T-helper 9 cell (primary cell): ENCODE results near the gene ZNF18.
"Not testable (repeated sequence)": the region's sequence is repeated elsewhere in the genome, so short reads cannot be mapped to it uniquely, and the experiment has no call there.

ENCODE experiments used
- DNase-seq: peaks from one replicate; pipeline ENCODE4 v3.0.0-alpha.2; 2020

ZNF18 gene

GRCh38 chr17:11981862-11982261, 15.4 kb downstream of the ZNF18 start:
- DNase-seq = no peak

DNA sequence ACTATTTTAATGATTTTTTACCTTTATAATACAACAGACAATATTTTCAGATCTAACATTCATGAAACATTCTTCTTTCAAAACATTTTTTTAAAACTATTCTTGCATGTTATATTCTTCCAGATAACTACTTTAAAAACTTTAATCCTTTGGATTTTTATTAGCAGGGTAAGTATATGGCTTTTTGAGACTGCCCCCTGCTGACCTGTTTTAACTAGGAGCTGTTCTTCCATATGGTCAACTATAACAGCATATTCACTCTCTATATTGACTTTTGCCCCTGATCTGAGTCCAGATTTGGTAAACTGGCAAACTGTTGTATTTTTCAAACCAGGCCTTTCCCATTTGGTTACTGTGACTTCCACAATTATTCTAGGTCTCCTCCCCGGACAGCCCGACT, 16.5 kb downstream of the ZNF18 start:
- DNase-seq = no peak

DNA sequence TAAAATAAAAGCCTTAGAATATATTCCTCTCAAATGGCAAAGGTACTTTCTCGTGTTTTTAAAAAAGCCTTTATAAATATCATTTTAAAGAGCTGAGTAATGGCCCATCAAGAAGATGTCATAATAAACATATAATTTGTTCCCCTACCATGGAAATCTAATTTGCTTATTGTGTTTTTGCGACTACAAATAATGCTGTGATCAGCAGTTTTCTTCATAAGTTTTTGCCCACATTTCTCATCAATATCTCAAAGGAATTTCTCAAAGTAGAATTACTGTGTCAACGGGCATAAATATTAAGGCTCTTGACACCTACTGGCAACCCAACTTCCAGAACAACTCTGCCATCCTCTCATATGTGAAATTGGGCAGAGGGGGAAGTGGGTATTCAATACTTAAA, 17.5 kb downstream of the ZNF18 start:
- DNase-seq = no peak

DNA sequence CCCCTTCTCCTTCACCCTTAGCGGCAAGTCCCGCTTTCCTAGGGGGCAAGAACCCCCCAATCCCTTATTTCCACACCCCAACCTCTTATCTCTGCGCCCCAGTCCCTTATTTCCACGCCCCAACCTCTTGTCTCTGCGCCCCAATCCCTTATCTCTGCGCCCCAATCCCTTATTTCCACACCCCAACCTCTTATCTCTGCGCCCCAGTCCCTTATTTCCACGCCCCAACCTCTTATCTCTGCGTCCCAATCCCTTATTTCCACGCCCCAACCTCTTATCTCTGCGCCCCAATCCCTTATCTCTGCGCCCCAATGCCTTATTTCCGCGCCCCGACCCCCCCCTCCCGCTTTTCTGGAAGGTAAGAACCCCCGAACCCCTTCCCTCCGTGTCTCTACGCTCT, 24.5 kb downstream of the ZNF18 start:
- not testable (repeated sequence) for DNase-seq

DNA sequence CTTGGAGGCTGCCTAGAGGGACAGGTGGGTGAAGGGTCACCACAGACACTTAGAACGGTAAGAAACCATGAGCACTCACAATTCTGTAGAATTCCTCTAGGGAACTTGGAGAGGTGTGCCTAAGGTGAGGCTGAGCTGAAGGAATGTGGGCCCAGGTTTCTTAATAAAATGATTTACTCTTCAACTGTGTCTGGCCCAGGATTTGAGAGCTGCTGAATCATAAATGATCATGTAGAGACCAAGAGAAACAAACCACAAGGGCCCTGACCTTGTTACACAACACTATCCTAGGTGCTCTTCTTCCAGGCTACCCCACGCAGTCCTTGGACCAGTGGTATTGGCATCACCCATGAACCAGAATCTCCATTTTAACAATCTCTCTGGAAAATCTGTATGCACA, 27.7 kb downstream of the ZNF18 start:
- no peak for DNase-seq

- DNase-seq = no peak
Observed at GRCh38 chr17:11954936-11955335, 42.3 kb downstream of the ZNF18 start.

DNA sequence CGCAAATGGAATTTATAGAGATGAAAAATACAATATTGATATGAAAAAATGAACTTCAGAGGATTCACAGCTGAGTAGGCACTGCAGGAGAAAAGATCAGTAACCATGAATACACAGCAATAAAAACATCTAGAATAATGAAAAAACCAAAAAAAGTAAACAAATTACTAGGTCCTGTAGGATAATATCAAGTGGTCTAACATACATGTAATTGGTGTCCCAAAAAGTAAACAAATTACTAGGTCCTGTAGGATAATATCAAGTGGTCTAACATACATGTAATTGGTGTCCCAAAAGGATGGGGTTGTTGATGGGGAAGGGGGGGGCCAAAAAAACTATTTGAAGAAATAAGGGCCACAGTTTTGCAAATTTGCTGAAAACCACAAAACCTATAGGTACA, 43.4 kb downstream of the ZNF18 start:
- DNase-seq = no peak

- no peak for DNase-seq
Observed at GRCh38 chr17:11952610-11953009, 44.7 kb downstream of the ZNF18 start.

DNA sequence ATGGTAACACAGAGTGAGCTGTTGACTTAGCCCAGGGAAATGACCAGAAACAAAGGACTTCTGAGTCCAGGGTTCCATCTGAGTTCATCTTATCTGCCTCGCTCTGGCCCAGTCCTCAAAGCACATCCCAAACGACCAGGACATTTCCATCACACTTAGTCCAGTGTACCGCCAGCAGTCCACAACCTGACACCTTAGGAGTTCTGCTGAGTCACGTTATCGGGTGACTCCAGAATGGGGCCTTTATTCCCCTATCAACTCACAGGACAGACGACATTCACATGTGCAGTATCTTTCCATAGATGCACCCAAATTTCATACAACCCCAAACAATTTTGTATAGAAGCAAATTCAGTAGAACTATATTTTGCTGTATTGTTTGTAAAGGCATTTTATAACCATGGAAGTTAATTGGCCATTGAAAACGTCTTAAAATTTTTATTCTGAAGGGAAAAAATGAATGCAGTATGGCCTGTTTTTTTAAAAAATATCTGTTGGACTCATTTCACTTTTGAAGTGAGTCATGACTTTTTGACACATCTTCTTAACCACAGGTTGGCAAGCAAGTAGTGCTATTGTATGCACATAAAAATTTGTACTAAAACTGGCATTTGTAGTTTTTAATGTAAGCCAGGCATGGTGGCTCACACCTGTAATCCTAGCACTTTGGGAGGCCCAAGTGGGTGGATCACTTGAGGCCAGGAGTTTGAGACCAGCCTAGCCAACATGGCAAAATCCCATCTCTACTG, 46.3 kb downstream of the ZNF18 start:
- DNase-seq = no peak

- DNase-seq = not testable (repeated sequence)
Observed at GRCh38 chr17:11949571-11949970, 47.7 kb downstream of the ZNF18 start.

DNA sequence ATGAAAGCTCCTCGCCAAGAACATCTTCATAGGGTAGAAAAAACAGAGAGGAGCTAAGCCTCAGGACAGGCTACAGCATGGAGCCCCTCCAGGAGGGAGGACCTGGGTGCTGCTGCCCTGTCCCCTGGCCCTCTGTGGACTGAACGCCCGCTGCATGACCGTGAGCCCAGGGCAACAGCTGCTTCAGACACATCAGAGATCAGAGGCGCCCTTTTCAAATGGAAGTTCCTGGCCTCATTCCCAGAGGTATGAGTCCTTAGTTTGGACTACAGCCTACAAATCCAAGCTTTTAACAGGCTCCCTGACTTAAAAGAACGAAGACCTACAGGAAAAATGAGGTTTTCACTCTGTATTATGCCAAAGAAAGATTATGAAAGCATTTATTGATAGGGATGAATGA, 48.5 kb downstream of the ZNF18 start:
- no peak for DNase-seq

- DNase-seq = no peak
Observed at GRCh38 chr17:11944587-11944986, 52.7 kb downstream of the ZNF18 start.

- DNase-seq = no peak
Observed at GRCh38 chr17:11943759-11944347, 53.4 kb downstream of the ZNF18 start.

- not testable (repeated sequence) for DNase-seq
Observed at GRCh38 chr17:11943086-11943485, 54.2 kb downstream of the ZNF18 start.

DNA sequence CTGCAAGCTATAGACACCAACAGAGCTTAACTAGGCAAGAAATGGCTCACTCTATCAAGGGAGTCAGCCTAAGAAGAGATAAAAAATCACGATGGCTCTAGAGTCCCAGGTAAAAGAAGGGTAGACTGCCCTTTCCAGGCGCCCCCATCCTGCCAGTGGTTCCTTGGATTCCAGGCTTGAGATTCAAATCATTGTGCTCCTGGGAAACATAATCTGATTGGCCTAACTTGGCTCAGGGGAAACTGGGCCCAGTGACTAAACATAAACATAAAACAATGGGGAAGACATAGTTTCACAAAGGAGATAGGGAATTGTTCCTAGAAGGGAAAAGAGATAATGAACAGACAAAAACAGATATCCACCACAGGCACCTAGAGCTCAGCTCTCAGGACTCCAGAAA, 56.4 kb downstream of the ZNF18 start:
- no peak for DNase-seq

- no peak for DNase-seq
Observed at GRCh38 chr17:11935734-11936406, 61.4 kb downstream of the ZNF18 start.

- DNase-seq = no peak
Observed at GRCh38 chr17:11932337-11932898, 64.9 kb downstream of the ZNF18 start.

- no peak for DNase-seq
Observed at GRCh38 chr17:11928436-11928835, 68.8 kb downstream of the ZNF18 start.
